AG08395 (cell line): ENCODE results near the gene FAM120B.

Experiments
- DNase-seq: peaks from one replicate; pipeline ENCODE4 v3.0.0; 2012; ENCODE audit warnings: mixed read lengths, low spot score

The FAM120B gene

GRCh38 chr6:170357812-170358211 is 51.3 kb downstream of the FAM120B start:
- no peak for DNase-seq

GRCh38 chr6:170358496-170358895 is 51.9 kb downstream of the FAM120B start:
- DNase-seq: no peak

- no peak for DNase-seq
Observed at GRCh38 chr6:170360476-170360875, 53.9 kb downstream of the FAM120B start.

GRCh38 chr6:170361335-170361734 is 54.8 kb downstream of the FAM120B start:
- DNase-seq: no peak

GRCh38 chr6:170362121-170362520 is 55.6 kb downstream of the FAM120B start:
- DNase-seq: no peak

GRCh38 chr6:170363255-170363654 is 56.7 kb downstream of the FAM120B start:
- no peak for DNase-seq

DNA sequence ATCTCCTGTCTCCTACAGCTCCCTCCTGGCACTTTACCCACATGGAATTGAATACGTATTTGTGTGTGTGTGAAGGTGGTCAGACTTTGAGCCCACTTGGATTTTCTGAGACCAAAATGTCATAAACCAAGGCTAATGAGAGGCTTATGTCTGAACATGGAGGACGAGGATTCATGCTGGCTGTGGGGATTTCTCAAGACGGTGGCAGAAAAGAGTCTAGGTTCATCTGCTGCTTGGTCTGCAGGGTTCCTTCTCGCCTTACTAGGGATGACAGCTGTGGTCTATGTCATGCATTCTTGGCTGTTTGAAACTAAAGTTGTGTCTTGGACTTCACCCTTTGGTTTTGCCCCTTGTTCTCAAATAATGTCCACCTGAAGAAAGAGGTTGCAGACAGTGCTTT is 58.6 kb downstream of the FAM120B start:
- DNase-seq: no peak

DNA sequence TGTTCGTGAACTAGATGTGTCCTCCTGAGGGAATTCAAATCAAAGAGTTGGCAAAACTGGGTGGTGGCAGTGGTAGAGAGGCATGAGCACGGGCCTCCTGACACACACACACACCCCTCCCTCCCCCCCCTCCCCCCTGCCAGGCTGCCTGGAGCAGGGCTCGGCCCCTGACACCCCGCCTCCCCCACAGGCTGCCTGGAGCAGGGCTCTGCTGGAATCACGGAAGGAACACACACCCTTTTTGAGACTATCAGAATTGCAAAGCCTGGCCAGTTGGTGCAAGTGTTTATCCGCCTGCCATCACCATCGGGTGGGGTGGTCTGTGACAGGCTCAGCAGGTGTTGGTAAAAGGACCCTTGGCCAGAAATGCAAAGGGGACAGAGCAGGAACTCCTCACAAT is 59.0 kb downstream of the FAM120B start:
- DNase-seq: no peak

DNA sequence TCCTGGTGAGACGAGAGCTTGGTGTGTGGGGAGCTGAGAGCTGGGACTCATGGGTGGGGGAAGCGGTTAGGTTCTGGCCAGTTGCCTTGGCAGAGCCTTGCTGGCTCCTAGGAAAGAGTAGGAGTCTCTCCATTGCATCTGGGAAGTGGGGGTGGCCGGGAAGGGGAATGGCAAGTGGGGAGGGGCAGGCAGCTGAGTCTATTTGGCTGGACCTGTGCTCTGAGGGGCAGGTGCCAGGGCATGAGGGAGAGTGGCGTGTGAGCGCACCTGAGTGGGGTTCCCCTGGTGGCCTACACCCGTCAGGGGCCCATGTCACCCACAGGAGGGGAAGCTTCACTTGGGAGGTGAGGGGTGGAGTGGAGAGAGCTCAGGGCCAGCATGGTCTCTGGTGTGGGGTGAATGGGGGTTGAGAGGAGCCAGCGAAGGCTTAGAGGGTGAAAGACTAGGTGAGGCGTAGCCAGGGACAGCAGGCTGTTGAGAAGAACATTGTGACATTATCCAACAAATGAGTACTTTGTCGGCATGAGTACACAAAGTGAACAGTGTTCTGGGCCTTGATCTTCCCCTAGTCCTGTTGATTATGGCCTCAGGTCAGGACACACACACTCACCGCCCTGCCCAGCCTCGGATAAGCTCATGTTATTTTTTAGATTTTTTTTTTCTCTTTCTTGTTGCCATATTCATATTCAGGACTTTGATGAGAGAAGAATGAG is 59.8 kb downstream of the FAM120B start:
- no peak for DNase-seq

DNA sequence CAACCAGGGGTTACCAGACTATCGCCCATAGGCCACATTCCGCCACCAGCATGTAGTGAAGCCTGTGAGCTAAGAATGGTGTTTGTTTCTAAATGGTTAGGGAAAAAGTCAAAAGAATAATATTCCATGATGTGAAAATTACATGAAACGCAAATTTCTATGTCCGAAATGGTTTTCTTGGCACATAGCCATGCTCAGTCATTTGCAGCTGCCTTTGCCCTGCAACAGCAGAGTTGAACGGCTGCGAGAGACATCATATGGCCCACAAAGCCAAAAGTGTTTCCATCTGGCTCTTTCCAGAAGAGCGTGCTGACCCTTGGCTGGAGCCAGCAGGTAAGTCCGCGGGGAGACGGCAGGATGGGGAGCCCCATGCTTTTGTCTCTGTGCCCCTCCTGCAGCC is 60.7 kb downstream of the FAM120B start:
- DNase-seq: no peak

- no peak for DNase-seq
Observed at GRCh38 chr6:170368544-170368943, 62.0 kb downstream of the FAM120B start.

DNA sequence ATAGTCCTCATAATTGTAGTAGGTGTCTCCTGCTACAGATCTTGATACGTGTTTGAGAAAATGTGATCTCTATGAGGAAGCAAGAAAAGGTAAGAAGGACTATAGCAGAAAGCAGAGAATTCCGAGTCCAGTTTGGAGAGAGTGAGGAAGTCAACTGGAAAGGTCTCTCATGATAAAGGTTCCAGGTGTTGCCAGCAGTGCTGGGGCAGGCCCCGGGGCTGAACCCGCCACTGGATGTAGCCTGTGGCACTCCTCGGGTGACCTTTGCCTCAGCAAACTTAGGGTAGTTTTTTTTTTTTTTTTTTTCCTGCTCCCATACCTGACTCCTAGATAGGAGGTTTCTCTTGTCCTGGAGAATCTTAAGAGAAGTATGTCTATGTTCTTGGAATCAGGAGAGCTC is 62.8 kb downstream of the FAM120B start:
- no peak for DNase-seq

GRCh38 chr6:170370416-170370815 is 63.9 kb downstream of the FAM120B start:
- DNase-seq: no peak

DNA sequence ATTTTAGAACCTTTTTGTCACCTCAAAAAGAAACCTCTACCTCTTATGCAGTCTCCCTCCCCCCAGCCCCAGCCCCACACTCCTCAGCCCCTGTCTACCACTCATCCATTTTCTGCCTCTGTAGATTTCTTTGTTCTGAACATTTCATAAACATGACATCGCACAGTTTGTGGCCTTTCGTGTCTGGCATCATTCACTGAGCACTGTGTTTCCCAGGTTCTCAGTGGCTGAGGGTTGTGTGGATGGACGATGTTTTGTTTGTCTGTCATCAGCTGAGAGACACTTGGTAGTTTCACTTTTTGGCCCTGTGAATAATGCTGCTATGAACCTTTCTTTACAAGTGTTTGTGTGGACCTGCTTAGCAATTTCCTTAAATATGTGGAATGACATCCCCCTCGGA is 64.5 kb downstream of the FAM120B start:
- no peak for DNase-seq

DNA sequence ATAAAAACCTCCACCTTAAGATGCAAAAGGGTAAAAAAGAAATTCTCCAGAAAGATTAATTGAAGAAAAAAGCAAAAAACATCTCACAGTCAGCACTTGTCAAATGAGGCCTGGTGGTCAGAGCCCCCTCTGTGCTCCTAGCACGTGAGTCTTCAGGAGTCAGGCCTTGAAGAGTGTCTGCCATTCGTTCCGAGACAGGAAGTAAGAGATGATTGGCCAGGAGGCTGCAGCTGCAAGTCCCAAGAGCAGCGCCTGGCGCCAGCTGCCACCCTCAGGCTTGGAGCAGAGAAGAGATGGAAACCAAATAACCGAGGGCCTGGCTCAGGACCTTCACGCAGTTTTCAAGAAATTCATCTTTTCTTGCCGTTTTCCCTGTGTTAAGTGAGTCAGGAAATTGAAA is 65.0 kb downstream of the FAM120B start:
- no peak for DNase-seq

DNA sequence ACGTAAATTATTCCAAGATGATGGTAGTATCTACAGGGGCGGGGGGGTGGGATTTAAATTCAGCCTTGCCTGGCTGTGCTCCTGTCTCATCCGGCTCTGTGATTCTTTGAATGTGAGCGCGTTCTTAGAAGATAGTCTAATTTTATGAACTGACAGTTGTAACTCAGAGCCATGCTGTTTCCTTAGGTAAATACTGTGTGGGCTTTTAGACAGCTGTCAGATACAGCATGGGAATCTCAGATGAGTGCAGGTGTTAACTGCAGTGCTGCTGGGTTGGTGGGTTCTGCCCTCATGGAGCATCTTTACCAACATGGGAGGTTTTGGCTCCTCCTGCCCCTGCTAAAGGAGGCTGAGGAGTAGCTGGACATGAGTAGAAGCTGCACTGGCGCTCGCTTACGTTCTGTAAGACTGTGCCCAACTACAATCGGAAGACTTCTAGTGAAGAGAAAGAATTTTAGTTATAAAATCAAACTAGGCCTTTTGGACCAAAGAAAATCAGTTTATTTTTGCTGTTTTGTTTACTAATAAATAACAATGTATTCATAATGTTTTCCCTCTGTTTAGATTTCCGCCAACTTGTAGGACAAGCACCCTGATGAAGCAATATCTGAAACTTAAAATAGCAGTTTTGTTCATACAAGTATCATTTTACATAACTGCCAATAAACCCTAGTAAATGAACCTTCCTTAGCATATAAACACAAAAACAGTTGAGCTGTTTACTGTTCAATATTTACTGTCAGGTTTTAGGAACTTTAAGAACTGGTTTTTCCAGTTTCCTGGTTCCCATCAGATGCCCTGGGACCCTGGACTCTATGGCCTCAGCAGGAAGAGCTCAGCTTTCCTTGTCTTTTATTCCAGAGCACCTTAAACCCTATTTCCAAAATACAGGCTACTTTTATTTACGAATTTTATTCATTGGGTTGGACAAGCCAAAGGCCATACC is 66.1 kb downstream of the FAM120B start:
- DNase-seq: no peak

GRCh38 chr6:170374571-170375444 is 68.2 kb downstream of the FAM120B start:
- no peak for DNase-seq

DNA sequence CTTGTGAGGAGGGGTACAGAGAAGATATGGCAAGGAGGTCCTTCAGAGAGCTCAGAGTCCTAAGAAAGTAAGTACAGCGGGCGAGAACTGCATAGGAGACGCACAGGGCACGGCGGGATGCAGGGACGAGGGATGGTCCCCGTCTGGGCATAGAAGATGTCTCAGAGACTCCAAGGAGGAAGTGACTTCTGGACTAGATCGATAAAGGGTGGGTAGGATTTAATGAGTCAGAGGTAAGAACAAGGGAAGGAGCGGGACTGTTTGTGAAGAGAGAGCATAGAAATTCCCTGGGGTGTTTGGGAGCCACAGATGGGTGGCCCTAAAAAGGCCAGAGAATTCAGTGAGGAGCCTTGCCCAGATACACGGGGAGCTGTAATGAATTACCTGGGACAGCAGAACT is 69.1 kb downstream of the FAM120B start:
- no peak for DNase-seq

- DNase-seq: no peak
Observed at GRCh38 chr6:170376386-170377043, 70.0 kb downstream of the FAM120B start.

DNA sequence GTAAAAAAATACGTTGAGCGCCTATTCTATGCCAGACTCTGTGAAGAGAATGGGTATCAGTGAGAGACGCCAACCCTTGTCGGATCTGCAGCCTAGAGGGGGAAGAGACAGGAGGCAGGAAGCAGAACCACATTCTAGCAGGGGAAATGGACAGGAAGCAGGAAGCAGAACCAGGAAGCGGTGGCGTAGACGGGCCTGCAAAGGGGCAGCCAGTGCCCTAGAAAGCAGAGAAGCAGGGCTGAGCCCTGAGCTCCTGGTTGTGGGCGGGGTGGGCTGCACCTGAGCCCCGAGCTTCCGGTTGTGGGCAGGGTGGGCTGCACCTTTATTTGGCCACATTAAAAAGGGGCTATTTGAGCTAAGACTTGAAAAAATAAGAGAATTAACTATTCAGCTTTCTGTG is 71.9 kb downstream of the FAM120B start:
- DNase-seq: no peak

- DNase-seq: no peak
Observed at GRCh38 chr6:170381562-170381961, 75.0 kb downstream of the FAM120B start.
